Testis (tissue), 3 donors: Measurements from ENCODE around the gene ADCY5. TPM values are rescaled to one million over a fixed set of nuclear protein-coding genes. Genes with fewer than 3 reads are reported as not detected.
A peak's percentile ranks its signal among the peaks of the same experiment; 100 is the strongest.

ENCODE experiments used
- DNase-seq: peaks from one replicate; pipeline ENCODE4 v3.0.0-alpha.2; 2019
- H3K27ac ChIP-seq, 2 donors: fragments of 200-600 bp; sonication (generic); one replicate each; pipeline ENCODE4 v1.5.1; 2019
- H3K27me3 ChIP-seq: fragments of 200-600 bp; sonication (generic); one replicate; pipeline ENCODE4 v1.5.1; 2019
- H3K36me3 ChIP-seq: fragments of 200-600 bp; sonication (generic); one replicate; pipeline ENCODE4 v1.5.1; 2017; ENCODE audit warnings: low read depth; ENCODE audit errors: missing control alignments
- H3K4me1 ChIP-seq: fragments of 200-600 bp; sonication (generic); one replicate; pipeline ENCODE4 v1.5.1; 2019
- H3K4me3 ChIP-seq, 2 donors: fragments of 200-600 bp; sonication (generic); one replicate each; pipeline ENCODE4 v1.5.1; 2017 to 2019
- H3K9me3 ChIP-seq: fragments of 200-600 bp; sonication (generic); one replicate; pipeline ENCODE4 v1.5.1; 2017
- POLR2A ChIP-seq: fragments of 450-650 bp; IDR thresholded peaks from one replicate; pipeline ENCODE4 v1.6.1; 2017; ENCODE audit warnings: antibody characterized with exemption, mild to moderate bottlenecking, moderate library complexity
- WGBS, 2 donors: methylation state at CpG; one replicate each; pipeline ENCODE4 v1.1.5; 2018; 5-methylcytosine and 5-hydroxymethylcytosine counted together
- intact Hi-C: fragments of 100-400 bp; cut with DNase I; formaldehyde crosslinking; loops from one replicate; pipeline ENCODE4 v1.15.1; 2023; ENCODE audit warnings: low total_unique reads
- polyA plus RNA-seq: library from polyadenylated mRNA; stranded (reverse); fragments of 350-450 nt; fragmentation: Illumina TruSeq; extraction: RNeasy Lipid Tissue Mini Kit (QIAGEN cat#74804); gene quantifications from one replicate; pipeline ENCODE4 v1.2.3, GENCODE V29; 2014; ENCODE audit warnings: low read depth, low replicate concordance; ENCODE audit not compliant: insufficient read depth
- total RNA-seq, 2 donors: library from RNA; depleted of rRNA; stranded (reverse); fragments of >200 nt; gene quantifications; one replicate each; pipeline ENCODE4 v1.2.3, GENCODE V29; 2016
- TF ChIP-seq, protein P1 (sequence below), 3 experiments: fragments of 450-650 bp in 2 of 3; fragments of 200-600 bp in 1 of 3; sonication (generic) in 1 of 3; IDR thresholded peaks; one replicate each; pipeline ENCODE4 v1.5.1; 2016 to 2019; ENCODE audit warnings: antibody characterized with exemption in 3 of 3, mild to moderate bottlenecking in 2 of 3, moderate library complexity in 1 of 3

The ADCY5 gene
- total and polyA plus RNA-seq, 3 donors from 2014 or later = 16.5 to 41.6 (median 33.6) TPM

DNA sequence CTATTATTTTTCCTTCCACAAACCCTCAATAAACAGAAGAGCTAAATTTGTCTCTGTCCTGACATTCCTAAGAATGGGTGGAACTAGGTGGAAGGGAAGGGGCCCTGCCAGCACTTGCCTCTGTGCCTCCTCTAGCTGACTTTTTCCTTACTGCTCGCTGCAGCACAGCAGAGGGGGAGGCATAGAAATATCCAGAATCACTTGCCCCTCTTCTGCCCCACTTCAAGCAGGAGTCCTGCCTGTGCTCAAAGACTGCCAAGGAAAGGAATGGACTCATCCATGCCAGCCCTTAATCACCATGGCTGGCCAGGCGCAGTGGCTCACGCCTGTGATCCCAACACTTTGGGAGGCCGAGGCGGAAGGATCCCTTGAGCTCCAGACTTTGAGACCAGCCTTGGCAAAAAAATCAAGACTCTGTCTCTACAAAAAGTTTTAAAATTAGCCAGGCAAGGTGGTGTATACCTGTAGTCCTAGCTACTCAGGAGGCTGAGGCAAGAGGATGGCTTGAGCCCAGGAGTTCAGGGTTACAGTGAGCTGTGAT, 51.8 kb downstream of the ADCY5 start:
- Histone ChIP-seq H3K27ac (peak overlapping the region; percentile 59 to 80), H3K36me3 (no peaks in the 10 kb centered on the region), H3K9me3 (no peaks in the 10 kb centered on the region), H3K27me3 (no peaks in the 10 kb centered on the region), H3K4me1 (peaks cover 54% of the 10 kb centered on the region), H3K4me3 (no peak overlapping the region)
- TF ChIP-seq POLR2A = no peak
- TF ChIP-seq, protein P1, sequence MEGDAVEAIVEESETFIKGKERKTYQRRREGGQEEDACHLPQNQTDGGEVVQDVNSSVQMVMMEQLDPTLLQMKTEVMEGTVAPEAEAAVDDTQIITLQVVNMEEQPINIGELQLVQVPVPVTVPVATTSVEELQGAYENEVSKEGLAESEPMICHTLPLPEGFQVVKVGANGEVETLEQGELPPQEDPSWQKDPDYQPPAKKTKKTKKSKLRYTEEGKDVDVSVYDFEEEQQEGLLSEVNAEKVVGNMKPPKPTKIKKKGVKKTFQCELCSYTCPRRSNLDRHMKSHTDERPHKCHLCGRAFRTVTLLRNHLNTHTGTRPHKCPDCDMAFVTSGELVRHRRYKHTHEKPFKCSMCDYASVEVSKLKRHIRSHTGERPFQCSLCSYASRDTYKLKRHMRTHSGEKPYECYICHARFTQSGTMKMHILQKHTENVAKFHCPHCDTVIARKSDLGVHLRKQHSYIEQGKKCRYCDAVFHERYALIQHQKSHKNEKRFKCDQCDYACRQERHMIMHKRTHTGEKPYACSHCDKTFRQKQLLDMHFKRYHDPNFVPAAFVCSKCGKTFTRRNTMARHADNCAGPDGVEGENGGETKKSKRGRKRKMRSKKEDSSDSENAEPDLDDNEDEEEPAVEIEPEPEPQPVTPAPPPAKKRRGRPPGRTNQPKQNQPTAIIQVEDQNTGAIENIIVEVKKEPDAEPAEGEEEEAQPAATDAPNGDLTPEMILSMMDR (IDR thresholded peaks at IDR 0.05) = no peak
- intact Hi-C loops = no loop called here
- DNase-seq = no peak
- WGBS, 2 donors = 86 to 87% methylated on average over 5 of the region's 5 CpGs

- DNase-seq = no peak
- no peaks in the 10 kb centered on the region for H3K27me3 ChIP-seq
- 60 to 67% methylated on average over 7 to 8 of the region's 8 CpGs for WGBS, 2 donors
- H3K36me3 ChIP-seq = no peaks in the 10 kb centered on the region
- H3K9me3 ChIP-seq = no peaks in the 10 kb centered on the region
- TF ChIP-seq POLR2A = no peak
- TF ChIP-seq, protein P1 (IDR thresholded peaks at IDR 0.05) = no peak
- H3K4me1 ChIP-seq = peaks cover 60% of the 10 kb centered on the region
- intact Hi-C loops = no loop called here
- H3K4me3 ChIP-seq = no peak overlapping the region
- H3K27ac ChIP-seq = peak overlapping the region; percentile 59 to 80
Observed at GRCh38 chr3:123396171-123397049, 52.5 kb downstream of the ADCY5 start.

DNA sequence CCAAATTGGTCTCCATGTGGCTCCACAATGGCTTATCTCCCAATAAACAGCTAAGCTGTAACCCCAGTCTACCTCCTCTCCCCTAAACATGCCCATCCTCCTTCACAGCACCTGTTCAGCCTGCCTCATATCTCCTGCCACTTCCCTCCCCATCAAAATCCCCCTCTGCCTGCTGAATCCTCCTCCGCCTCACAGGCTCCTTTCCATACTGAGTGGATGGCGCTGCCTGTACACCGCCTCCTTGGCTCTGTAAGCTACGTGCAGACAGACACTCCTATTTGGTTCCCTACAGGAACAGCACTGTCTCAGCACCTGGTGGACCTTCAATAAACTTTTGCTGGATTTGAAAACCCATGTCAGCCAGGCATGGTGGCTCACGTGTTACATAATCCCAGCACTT, 53.7 kb downstream of the ADCY5 start:
- peak overlapping the region; percentile 31 to 45 for H3K27ac ChIP-seq
- TF ChIP-seq POLR2A = no peak
- TF ChIP-seq, protein P1 (IDR thresholded peaks at IDR 0.05) = no peak
- no peak overlapping the region for H3K4me3 ChIP-seq
- H3K4me1 ChIP-seq = peaks cover 67% of the 10 kb centered on the region
- no peaks in the 10 kb centered on the region for H3K36me3 ChIP-seq
- intact Hi-C loops = no loop called here
- H3K9me3 ChIP-seq = no peaks in the 10 kb centered on the region
- 90 to 97% methylated on average over 5 of the region's 5 CpGs for WGBS, 2 donors
- DNase-seq = no peak
- H3K27me3 ChIP-seq = no peaks in the 10 kb centered on the region

DNA sequence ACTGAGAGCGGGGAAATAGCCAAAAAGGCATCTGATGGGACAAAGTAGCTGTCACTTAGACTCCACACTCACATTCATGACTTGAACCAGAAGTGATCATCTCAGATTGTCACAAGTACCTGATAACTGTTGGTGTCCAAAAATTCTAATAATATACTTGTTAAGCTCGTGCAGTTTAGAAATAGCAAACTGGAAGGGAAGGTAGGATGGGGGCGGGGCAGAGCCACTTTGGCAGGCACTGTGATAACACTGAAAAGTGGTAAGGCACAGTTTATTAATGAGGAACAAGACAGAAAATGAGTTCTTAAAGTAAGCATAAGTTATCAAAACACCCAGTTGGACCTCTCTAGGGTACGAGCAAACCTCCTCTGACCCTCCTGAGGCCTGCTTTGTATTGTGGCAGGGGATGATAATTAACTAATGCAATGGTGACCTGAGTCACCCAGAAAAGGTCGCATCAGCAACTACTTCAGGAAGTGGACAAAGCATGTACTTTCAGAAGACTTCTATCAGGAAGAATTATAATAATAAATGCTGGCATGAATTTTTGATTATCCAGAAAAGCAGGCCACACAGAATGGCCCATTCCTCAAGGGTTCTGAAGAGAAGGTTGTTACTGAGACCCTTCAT, 54.4 kb downstream of the ADCY5 start:
- WGBS, 2 donors = 65 to 74% methylated on average over 5 of the region's 5 CpGs
- Histone ChIP-seq H3K27ac (peak overlapping the region; percentile 31 to 73), H3K9me3 (no peaks in the 10 kb centered on the region), H3K27me3 (no peaks in the 10 kb centered on the region), H3K4me1 (peaks cover 70% of the 10 kb centered on the region), H3K4me3 (no peak overlapping the region), H3K36me3 (no peaks in the 10 kb centered on the region)
- no peak for TF ChIP-seq POLR2A
- TF ChIP-seq, protein P1 (IDR thresholded peaks at IDR 0.05) = no peak
- no peak for DNase-seq
- intact Hi-C loops = no loop called here
